ENCODE results near the gene COL5A1. TPM values are rescaled to one million over a fixed set of nuclear protein-coding genes. Genes with fewer than 3 reads are reported as not detected.

Gene COL5A1
- total and polyA plus RNA-seq, 4 donors: 12.2 to 169 (median 65.4) TPM

- H3K36me3 ChIP-seq (ENCODE audit: control insufficient read depth in 4 of 4, insufficient read depth in 4 of 4, low read length in 4 of 4): peaks cover 0 to 13% (median 0%) of the 10 kb centered on the region in 4 donors
- no peak overlapping the region for H3K9ac ChIP-seq (ENCODE audit: insufficient read depth in 1 of 2, low read length in 2 of 2)
- peaks cover 0 to 2% (median 0%) of the 10 kb centered on the region in 4 donors for H3K9me3 ChIP-seq (ENCODE audit: control insufficient read depth in 4 of 4, insufficient read depth in 3 of 4, low read length in 3 of 4)
- ATAC-seq (ENCODE audit: insufficient read depth, low FRiP score) (no peak), DNase-seq (no peak)
- H3K27ac ChIP-seq (ENCODE audit: low read depth in 1 of 2, low read length in 1 of 2): peak overlapping the region in 1 of 2 donors; percentile 76
- TF ChIP-seq, protein P1, sequence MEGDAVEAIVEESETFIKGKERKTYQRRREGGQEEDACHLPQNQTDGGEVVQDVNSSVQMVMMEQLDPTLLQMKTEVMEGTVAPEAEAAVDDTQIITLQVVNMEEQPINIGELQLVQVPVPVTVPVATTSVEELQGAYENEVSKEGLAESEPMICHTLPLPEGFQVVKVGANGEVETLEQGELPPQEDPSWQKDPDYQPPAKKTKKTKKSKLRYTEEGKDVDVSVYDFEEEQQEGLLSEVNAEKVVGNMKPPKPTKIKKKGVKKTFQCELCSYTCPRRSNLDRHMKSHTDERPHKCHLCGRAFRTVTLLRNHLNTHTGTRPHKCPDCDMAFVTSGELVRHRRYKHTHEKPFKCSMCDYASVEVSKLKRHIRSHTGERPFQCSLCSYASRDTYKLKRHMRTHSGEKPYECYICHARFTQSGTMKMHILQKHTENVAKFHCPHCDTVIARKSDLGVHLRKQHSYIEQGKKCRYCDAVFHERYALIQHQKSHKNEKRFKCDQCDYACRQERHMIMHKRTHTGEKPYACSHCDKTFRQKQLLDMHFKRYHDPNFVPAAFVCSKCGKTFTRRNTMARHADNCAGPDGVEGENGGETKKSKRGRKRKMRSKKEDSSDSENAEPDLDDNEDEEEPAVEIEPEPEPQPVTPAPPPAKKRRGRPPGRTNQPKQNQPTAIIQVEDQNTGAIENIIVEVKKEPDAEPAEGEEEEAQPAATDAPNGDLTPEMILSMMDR (IDR thresholded peaks at IDR 0.05; ENCODE audit: control extremely low read depth, extremely low read depth): no peak
- H3K4me3 ChIP-seq: no peak overlapping the region
- WGBS, 2 donors: 84 to 94% methylated on average over 32 of the region's 32 CpGs
- no peaks in the 10 kb centered on the region for H3K27me3 ChIP-seq (ENCODE audit: control insufficient read depth in 3 of 3, insufficient read depth in 3 of 3, low read length in 2 of 3)
- H3K4me1 ChIP-seq (ENCODE audit: control insufficient read depth in 5 of 5, insufficient read depth in 5 of 5, low read length in 5 of 5): peaks cover 0 to 44% (median 15%) of the 10 kb centered on the region in 5 donors
Observed at GRCh38 chr9:134707731-134708671, 66.4 kb downstream of the COL5A1 start.

GRCh38 chr9:134708672-134709038 is 67.1 kb downstream of the COL5A1 start:
- ATAC-seq (ENCODE audit: insufficient read depth, low FRiP score) (no peak), DNase-seq (no peak)
- Histone ChIP-seq H3K4me3 (no peak overlapping the region), H3K9me3 (ENCODE audit: control insufficient read depth in 4 of 4, insufficient read depth in 3 of 4, low read length in 3 of 4) (peaks cover 0 to 2% (median 0%) of the 10 kb centered on the region in 4 donors), H3K27me3 (ENCODE audit: control insufficient read depth in 3 of 3, insufficient read depth in 3 of 3, low read length in 2 of 3) (no peaks in the 10 kb centered on the region), H3K36me3 (ENCODE audit: control insufficient read depth in 4 of 4, insufficient read depth in 4 of 4, low read length in 4 of 4) (peaks cover 0 to 13% (median under 1%) of the 10 kb centered on the region in 4 donors), H3K9ac (ENCODE audit: insufficient read depth in 1 of 2, low read length in 2 of 2) (no peak overlapping the region), H3K27ac (ENCODE audit: low read depth in 1 of 2, low read length in 1 of 2) (no peak overlapping the region), H3K4me1 (ENCODE audit: control insufficient read depth in 5 of 5, insufficient read depth in 5 of 5, low read length in 5 of 5) (peaks cover 0 to 44% (median 15%) of the 10 kb centered on the region in 5 donors)
- TF ChIP-seq, protein P1 (IDR thresholded peaks at IDR 0.05; ENCODE audit: control extremely low read depth, extremely low read depth): no peak
- 74 to 76% methylated on average over 11 of the region's 11 CpGs for WGBS, 2 donors

GRCh38 chr9:134709512-134710270 is 68.1 kb downstream of the COL5A1 start:
- no peak for DNase-seq
- no peak for ATAC-seq (ENCODE audit: insufficient read depth, low FRiP score)
- no peak overlapping the region for H3K27ac ChIP-seq (ENCODE audit: low read depth in 1 of 2, low read length in 1 of 2)

More at GRCh38 chr9:134709512-134710270, 68.1 kb downstream of the COL5A1 start:
- H3K27me3 ChIP-seq (ENCODE audit: control insufficient read depth in 3 of 3, insufficient read depth in 3 of 3, low read length in 2 of 3): no peaks in the 10 kb centered on the region
- peaks cover 0 to 23% (median 5%) of the 10 kb centered on the region in 4 donors for H3K36me3 ChIP-seq (ENCODE audit: control insufficient read depth in 4 of 4, insufficient read depth in 4 of 4, low read length in 4 of 4)
- H3K4me3 ChIP-seq: no peak overlapping the region
- no peak overlapping the region for H3K9ac ChIP-seq (ENCODE audit: insufficient read depth in 1 of 2, low read length in 2 of 2)
- WGBS, 2 donors: 85 to 90% methylated on average over 29 of the region's 29 CpGs
- peaks cover 0 to 2% (median 0%) of the 10 kb centered on the region in 4 donors for H3K9me3 ChIP-seq (ENCODE audit: control insufficient read depth in 4 of 4, insufficient read depth in 3 of 4, low read length in 3 of 4)
- peaks cover 0 to 39% (median 15%) of the 10 kb centered on the region in 5 donors for H3K4me1 ChIP-seq (ENCODE audit: control insufficient read depth in 5 of 5, insufficient read depth in 5 of 5, low read length in 5 of 5)
- TF ChIP-seq, protein P1 (IDR thresholded peaks at IDR 0.05; ENCODE audit: control extremely low read depth, extremely low read depth): no peak

Measured in lung (tissue), 12 donors.